ENCODE data around the gene TEX9. TPM values are rescaled to one million over a fixed set of nuclear protein-coding genes. Genes with fewer than 3 reads are reported as not detected.

TEX9 gene
- total and polyA plus RNA-seq, 2 donors (not counting 1 experiment from before 2014, with no cell fraction given), result 2.2 to 4.5 TPM

GRCh38 chr15:56473017-56473416 is 107.8 kb downstream of the TEX9 start:
- Histone ChIP-seq H4K20me1 (ENCODE audit: control insufficient read depth, extremely low read depth, insufficient read depth, low read length) (no peaks in the 10 kb centered on the region), H3K4me2 (ENCODE audit: extremely low read depth, insufficient read depth, low read length) (no peak overlapping the region), H3K4me3 (replicated peaks in 1 of 4; ENCODE audit: control extremely low read depth in 1 of 4, insufficient read depth in 1 of 4, low read depth in 3 of 4, low read length in 4 of 4) (no peak overlapping the region), H2AFZ (ENCODE audit: low read length) (no peak overlapping the region), H3K9me3 (ENCODE audit: control insufficient read depth, insufficient read depth, low read depth, low read length) (no peaks in the 10 kb centered on the region), H3K27ac (ENCODE audit: insufficient read depth, low read length) (no peak overlapping the region), H3K4me1 (ENCODE audit: control insufficient read depth, extremely low read depth, insufficient read depth, low read length) (peaks cover under 1% of the 10 kb centered on the region), H3K36me3 (ENCODE audit: control insufficient read depth, insufficient read depth, low read length) (no peaks in the 10 kb centered on the region), H3K9ac (ENCODE audit: insufficient read depth, low read length) (no peak overlapping the region), H3K79me2 (ENCODE audit: control insufficient read depth, insufficient read depth, low read length) (no peaks in the 10 kb centered on the region), H3K27me3 (ENCODE audit: control insufficient read depth, insufficient read depth, low read length) (no peaks in the 10 kb centered on the region)
- no peak for DNase-seq (ENCODE audit: low read depth in 2 of 2)
- TF ChIP-seq CTCF (conservative IDR thresholded peaks at IDR 0.05 in 1 of 2, IDR thresholded peaks at IDR 0.05 in 1 of 2; ENCODE audit: low read depth in 1 of 2, low read length in 2 of 2) (no peak), EZH2 (IDR thresholded peaks at IDR 0.05; ENCODE audit: low read length, missing control alignments) (no peak)

GRCh38 chr15:56475351-56475750 is 110.1 kb downstream of the TEX9 start:
- no peaks in the 10 kb centered on the region for H3K79me2 ChIP-seq (ENCODE audit: control insufficient read depth, insufficient read depth, low read length)
- TF ChIP-seq CTCF (conservative IDR thresholded peaks at IDR 0.05 in 1 of 2, IDR thresholded peaks at IDR 0.05 in 1 of 2; ENCODE audit: low read depth in 1 of 2, low read length in 2 of 2) (no peak), EZH2 (IDR thresholded peaks at IDR 0.05; ENCODE audit: low read length, missing control alignments) (no peak)
- H3K4me2 ChIP-seq (ENCODE audit: extremely low read depth, insufficient read depth, low read length), result no peak overlapping the region
- no peak overlapping the region for H3K27ac ChIP-seq (ENCODE audit: insufficient read depth, low read length)
- H3K4me3 ChIP-seq (replicated peaks in 1 of 4; ENCODE audit: control extremely low read depth in 1 of 4, insufficient read depth in 1 of 4, low read depth in 3 of 4, low read length in 4 of 4), result no peak overlapping the region
- H3K36me3 ChIP-seq (ENCODE audit: control insufficient read depth, insufficient read depth, low read length), result no peaks in the 10 kb centered on the region
- H3K9me3 ChIP-seq (ENCODE audit: control insufficient read depth, insufficient read depth, low read depth, low read length), result no peaks in the 10 kb centered on the region
- H3K27me3 ChIP-seq (ENCODE audit: control insufficient read depth, insufficient read depth, low read length), result no peaks in the 10 kb centered on the region
- DNase-seq (ENCODE audit: low read depth in 2 of 2), result no peak
- no peak overlapping the region for H2AFZ ChIP-seq (ENCODE audit: low read length)
- no peaks in the 10 kb centered on the region for H3K4me1 ChIP-seq (ENCODE audit: control insufficient read depth, extremely low read depth, insufficient read depth, low read length)
- no peaks in the 10 kb centered on the region for H4K20me1 ChIP-seq (ENCODE audit: control insufficient read depth, extremely low read depth, insufficient read depth, low read length)
- H3K9ac ChIP-seq (ENCODE audit: insufficient read depth, low read length), result no peak overlapping the region

Other genes with a start within 250 kb of the TEX9 start
- gene RFX7, start 121.5 kb upstream of the TEX9 start, total RNA-seq, result 5.6 and 6.9 TPM in 2 replicates
- gene RFX7, start 121.5 kb upstream of the TEX9 start, polyA plus RNA-seq, result 5.4 and 5.7 TPM in 2 replicates
- 1.8 and 2.1 TPM in 2 replicates for gene MNS1, start 99.7 kb downstream of the TEX9 start, total RNA-seq
- 3.2 and 3.9 TPM in 2 replicates for gene MNS1, start 99.7 kb downstream of the TEX9 start, polyA plus RNA-seq